ENCODE measurements around the gene UBAC2. TPM values are rescaled to one million over a fixed set of nuclear protein-coding genes. Genes with fewer than 3 reads are reported as not detected.

UBAC2 gene
- total and polyA plus RNA-seq, 2 of the 8 experiments (the other 6 are each of a cell fraction or from before 2014, with no cell fraction given) = 75.9 to 76.9 TPM

DNA sequence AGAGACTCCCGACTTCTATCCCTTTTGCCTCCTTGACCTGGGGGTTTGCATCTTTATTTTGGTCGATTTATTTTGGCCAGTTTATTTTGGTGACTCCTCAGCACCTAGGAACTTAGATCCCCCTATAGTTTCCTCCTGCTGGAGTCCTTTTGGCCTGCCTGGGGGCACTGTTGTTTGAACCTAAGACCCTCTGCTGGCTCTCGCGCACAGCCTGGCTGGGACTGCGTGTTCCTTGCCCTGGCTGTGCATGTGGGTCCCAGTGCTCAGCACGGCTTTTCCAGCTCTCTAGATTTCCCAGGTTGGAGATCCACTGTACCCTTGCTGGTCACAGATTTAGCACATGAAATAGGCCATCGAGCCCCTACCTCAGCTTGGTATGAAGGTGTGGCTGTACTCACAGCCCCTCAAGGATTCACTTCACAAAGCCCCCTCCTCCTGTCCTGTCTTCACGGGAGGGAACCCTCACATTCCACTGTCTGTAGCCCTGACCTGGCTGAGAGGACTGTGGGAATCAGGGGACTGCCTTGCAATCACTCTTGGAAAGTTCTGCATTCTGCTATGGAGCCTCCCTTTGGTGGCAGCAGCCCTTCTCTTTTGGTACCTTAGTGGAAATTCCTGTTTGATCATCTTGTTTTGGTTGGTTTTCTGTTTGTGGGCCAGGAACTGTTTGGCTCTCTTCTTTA is 8.3 kb downstream of the UBAC2 start:
- no peak overlapping the region for H4K8ac ChIP-seq (ENCODE audit: extremely low read depth, insufficient read depth, low read length)
- no peak overlapping the region for H2AK5ac ChIP-seq (ENCODE audit: low read depth, low read length)
- H3K4me3 ChIP-seq (ENCODE audit: extremely low read depth in 1 of 4, insufficient read depth in 2 of 4, low read depth in 3 of 4, low read length in 4 of 4) = no peak overlapping the region
- peak in 1 of 2 experiments; percentile 46 for DNase-seq (ENCODE audit: low read depth in 1 of 2, low spot score in 2 of 2)
- H3K4me1 ChIP-seq (replicated peaks in 1 of 4; ENCODE audit: control insufficient read depth in 3 of 4, insufficient read depth in 4 of 4, low read length in 3 of 4) = peaks cover 0 to 6% (median 1%) of the 10 kb centered on the region in 4 experiments; a peak in 4 of 7 replicates
- H2BK5ac ChIP-seq (ENCODE audit: low read depth, low read length) = no peak overlapping the region
- H2BK12ac ChIP-seq (ENCODE audit: low read depth, low read length) = no peak overlapping the region
- peaks cover 2% of the 10 kb centered on the region; the same call in 1 of the 2 replicates for H3K23me2 ChIP-seq (ENCODE audit: low read depth, low read length)
- no peak overlapping the region for H4K5ac ChIP-seq (ENCODE audit: insufficient read length, low read depth, low read length)
- no peak overlapping the region for H2AFZ ChIP-seq (ENCODE audit: low read length)
- CTCF ChIA-PET (ENCODE audit: partially characterized antibody) = interaction anchor here (1.0 to 4.9 kb wide), 5 partner anchors 16 to 60 kb away, joined by 3 to 20 read pairs (median 4); no protein-coding TSS in a partner anchor
- no peak overlapping the region; a peak in 2 of 7 replicates for H3K9ac ChIP-seq (replicated peaks in 1 of 4; ENCODE audit: extremely low read depth in 1 of 4, low read depth in 3 of 4, low read length in 3 of 4)
- no peak overlapping the region for H3K23ac ChIP-seq (ENCODE audit: insufficient read length)
- H3K27me3 ChIP-seq (replicated peaks in 1 of 4; ENCODE audit: control insufficient read depth in 3 of 4, extremely low read depth in 1 of 4, insufficient read depth in 3 of 4, low read length in 3 of 4) = no peaks in the 10 kb centered on the region
- H3K4ac ChIP-seq (replicated peaks; ENCODE audit: insufficient read length, low read depth, low read length) = no peak overlapping the region
- H3K4me2 ChIP-seq (ENCODE audit: insufficient read depth in 1 of 2, low read depth in 2 of 2, low read length in 2 of 2) = peak overlapping the region in 1 of 2 experiments; percentile 34; a peak in 1 of 4 replicates
- TF ChIP-seq MAFK (IDR thresholded peaks at IDR 0.05; ENCODE audit: low read depth, low read length) = no peak
- TF ChIP-seq TAF1 (IDR thresholded peaks at IDR 0.05; ENCODE audit: low read depth, low read length) = no peak
- peaks cover 26% of the 10 kb centered on the region for H3K79me1 ChIP-seq (ENCODE audit: low read depth, low read length)
- peaks cover 14 to 31% of the 10 kb centered on the region in 2 experiments for H4K20me1 ChIP-seq (replicated peaks in 1 of 2; ENCODE audit: control insufficient read depth in 1 of 2, insufficient read depth in 2 of 2, low read length in 2 of 2)
- H3K56ac ChIP-seq (replicated peaks; ENCODE audit: insufficient read length, low read depth, low read length) = no peak overlapping the region
- no peak for FAIRE-seq
- no peak overlapping the region for H2BK15ac ChIP-seq (ENCODE audit: low read length)
- 90% methylated on average over 8 of the region's 8 CpGs; no CpG with 5 or more reads in 1 of the 2 experiments for WGBS, 2 experiments (ENCODE audit: extremely low coverage in 1 of 2, insufficient coverage in 1 of 2, insufficient read length in 1 of 2, insufficient replicate concordance in 2 of 2, low coverage in 1 of 2, low lambda C conversion rate in 2 of 2, missing lambda C conversion rate in 1 of 2)
- no peaks in the 10 kb centered on the region for H3K9me3 ChIP-seq (ENCODE audit: insufficient read depth in 2 of 2, low read depth in 1 of 2, low read length in 1 of 2)
- peaks cover 14 to 94% of the 10 kb centered on the region in 2 experiments for H3K79me2 ChIP-seq (ENCODE audit: control insufficient read depth in 1 of 2, insufficient read depth in 2 of 2, low read length in 2 of 2)
- H3K14ac ChIP-seq (ENCODE audit: insufficient read length) = no peak overlapping the region
- no peak overlapping the region for H3K18ac ChIP-seq (ENCODE audit: extremely low read depth, low read length)
- no peak overlapping the region for H3K27ac ChIP-seq (ENCODE audit: low read depth, low read length)
- POLR2A ChIA-PET (ENCODE audit: partially characterized antibody) = interaction anchor here (0.6 to 2.5 kb wide), 2 partner anchors 8 to 126 kb away, joined by 3 to 23 read pairs; partner anchors contain the start of gene UBAC2
- H2BK20ac ChIP-seq (ENCODE audit: low read length) = no peak overlapping the region
- no peak overlapping the region for H4K91ac ChIP-seq (replicated peaks; ENCODE audit: insufficient read length, low read length)
- no peak overlapping the region for H2BK120ac ChIP-seq (replicated peaks; ENCODE audit: low read depth, low read length)
- peaks cover 0 to 7% (median 0%) of the 10 kb centered on the region in 4 experiments; a peak in 1 of 8 replicates for H3K36me3 ChIP-seq (ENCODE audit: control insufficient read depth in 2 of 4, insufficient read depth in 4 of 4, low read length in 3 of 4)
